HCT116 (cell line): ENCODE results near the gene WSB2. TPM values are rescaled to one million over a fixed set of nuclear protein-coding genes. Genes with fewer than 3 reads are reported as not detected.

Experiments used
- ATAC-seq: fragments of 200-7000 bp; cut with Tn5 transposase; 2 replicates; pipeline ENCODE4 v1.9.1; 2020; ENCODE audit warnings: mild to moderate bottlenecking, moderate library complexity
- BruUV-seq: library from RNA; stranded (reverse); fragments of 400-500 nt; replicated peaks from 2 replicates; lab custom pipeline; 2021; lab: Mats Ljungman, UMichigan
- CTCF ChIA-PET: fragments of 300-600 bp; sonication (Branson Sonifier 250); formaldehyde crosslinking; loops from one replicate; lab custom pipeline; 2021; ENCODE audit warnings: antibody characterized with exemption; lab: Charles Lee
- POLR2A ChIA-PET: fragments of 300-600, 350-600 bp; sonication (Branson Sonifier 250); formaldehyde crosslinking; loops from one replicate; lab custom pipeline; 2021; ENCODE audit warnings: antibody characterized with exemption; lab: Charles Lee
- RAD21 ChIA-PET, 2 experiments: fragments of 300-600 bp; sonication (Branson Sonifier 250); formaldehyde crosslinking; loops; one replicate each; lab custom pipeline; 2023; ENCODE audit warnings: low total read pairs in 2 of 2; ENCODE audit not compliant: uncharacterized antibody in 2 of 2, unreplicated experiment in 2 of 2, low non-redundant PET in 1 of 2; lab: Charles Lee
- DNase-seq: peaks from one replicate; pipeline ENCODE4 v3.0.0-alpha.2; 2010; ENCODE audit warnings: low read depth, low spot score
- H2AFZ ChIP-seq: fragments of 200-600 bp; shearing (Covaris generic), sonication (generic); 2 replicates; pipeline ENCODE4 v1.6.1; 2017; ENCODE audit warnings: low read depth, mixed run types, mixed read lengths, antibody characterized with exemption, low read length; ENCODE audit not compliant: poor library complexity, severe bottlenecking
- H3K27ac ChIP-seq: 2 replicates; pipeline ENCODE4 v1.5.1; 2012; ENCODE audit warnings: low read depth, low read length
- H3K27me3 ChIP-seq: fragments of 200-600 bp; sonication (generic); 2 replicates; pipeline ENCODE4 v1.6.1; 2016; ENCODE audit warnings: mixed run types, low read length, mixed read lengths; ENCODE audit not compliant: insufficient read depth
- H3K36me3 ChIP-seq, 2 experiments: fragments of 200-500 bp in 1 of 2; fragments of 200-600 bp in 1 of 2; sonication (Bioruptor generic) in 1 of 2; sonication (generic) in 1 of 2; 2 replicates each; pipeline versions ENCODE4 v1.5.1 to v1.6.1; 2014 to 2016; ENCODE audit warnings: low read length in 2 of 2, inconsistent platforms in 1 of 2, mixed read lengths in 1 of 2, mixed run types in 1 of 2; ENCODE audit not compliant: insufficient read depth in 2 of 2, control insufficient read depth in 1 of 2
- H3K4me1 ChIP-seq, 2 experiments: fragments of 200-600 bp in 1 of 2; sonication (generic) in 1 of 2; 2 replicates each; pipeline versions ENCODE4 v1.5.1 to v1.6.1; 2012 to 2017; ENCODE audit warnings: low read length in 2 of 2, inconsistent platforms in 1 of 2, mild to moderate bottlenecking in 1 of 2, mixed read lengths in 1 of 2, mixed run types in 1 of 2, moderate library complexity in 1 of 2; ENCODE audit not compliant: insufficient read depth in 2 of 2, control insufficient read depth in 1 of 2
- H3K4me2 ChIP-seq: fragments of 200-600 bp; sonication (generic); 2 replicates; pipeline ENCODE4 v1.6.1; 2017; ENCODE audit warnings: mixed run types, low read length, mixed read lengths
- H3K4me3 ChIP-seq, 2 experiments: fragments of 200-600 bp in 1 of 2; sonication (generic) in 1 of 2; replicated peaks in 1 of 2; 2 replicates each; pipeline ENCODE4 v1.5.1; 2011 to 2016; ENCODE audit warnings: low read length in 2 of 2, control low read depth in 1 of 2, low read depth in 1 of 2, mild to moderate bottlenecking in 1 of 2, mixed read lengths in 1 of 2, mixed run types in 1 of 2
- H3K79me2 ChIP-seq: fragments of 200-600 bp; sonication (generic); 2 replicates; pipeline ENCODE4 v1.6.1; 2017; ENCODE audit warnings: mild to moderate bottlenecking, mixed run types, low read length, moderate library complexity, mixed read lengths; ENCODE audit not compliant: insufficient read depth
- H3K9ac ChIP-seq: fragments of 200-600 bp; sonication (generic); 2 replicates; pipeline ENCODE4 v1.6.1; 2016; ENCODE audit warnings: low read length, mixed read lengths
- H3K9me2 ChIP-seq: fragments of 200-600 bp; sonication (generic), shearing (Covaris generic); 2 replicates; pipeline ENCODE4 v1.6.1; 2017; ENCODE audit warnings: mixed run types, mild to moderate bottlenecking, moderate library complexity; ENCODE audit not compliant: insufficient read depth
- H3K9me3 ChIP-seq, 2 experiments: fragments of 200-500 bp in 1 of 2; fragments of 200-600 bp in 1 of 2; sonication (Bioruptor generic) in 1 of 2; sonication (generic) in 1 of 2; 2 replicates each; pipeline ENCODE4 v1.6.1; 2014 to 2017; ENCODE audit warnings: low read length in 2 of 2, mixed read lengths in 2 of 2, inconsistent platforms in 1 of 2, low read depth in 1 of 2, mild to moderate bottlenecking in 1 of 2, mixed run types in 1 of 2, moderate library complexity in 1 of 2; ENCODE audit not compliant: control insufficient read depth in 1 of 2, insufficient read depth in 1 of 2
- H4K20me1 ChIP-seq: fragments of 200-600 bp; sonication (generic), shearing (Covaris generic); 2 replicates; pipeline ENCODE4 v1.6.1; 2017; ENCODE audit warnings: mixed run types, mild to moderate bottlenecking, moderate library complexity; ENCODE audit not compliant: insufficient read depth
- CEBPB ChIP-seq: IDR thresholded peaks from 2 replicates; pipeline ENCODE4 v1.6.1; 2012; ENCODE audit warnings: low read depth
- EGR1 ChIP-seq: IDR thresholded peaks from 2 replicates; pipeline ENCODE4 v1.6.1; 2012; ENCODE audit warnings: low read depth
- EZH2phosphoT487 ChIP-seq: fragments of 200-600 bp; IDR thresholded peaks from 2 replicates; pipeline ENCODE4 v1.6.1; 2018; ENCODE audit warnings: antibody characterized with exemption, borderline replicate concordance
- JUND ChIP-seq: IDR thresholded peaks from 2 replicates; pipeline ENCODE4 v1.6.1; 2012
- MAX ChIP-seq: IDR thresholded peaks from 2 replicates; pipeline ENCODE4 v1.6.1; 2012
- POLR2A ChIP-seq: IDR thresholded peaks from 2 replicates; pipeline ENCODE4 v1.7.0; 2011; ENCODE audit warnings: borderline replicate concordance; ENCODE audit not compliant: insufficient read depth, insufficient read length; ENCODE audit errors: extremely low read depth
- SIN3A ChIP-seq: IDR thresholded peaks from 2 replicates; pipeline ENCODE4 v1.6.1; 2012; ENCODE audit warnings: low read depth
- SP1 ChIP-seq: IDR thresholded peaks from 2 replicates; pipeline ENCODE4 v1.6.1; 2012; ENCODE audit warnings: low read depth
- SRF ChIP-seq: IDR thresholded peaks from 2 replicates; pipeline ENCODE4 v1.6.1; 2012; ENCODE audit warnings: low read depth
- TCF7L2 ChIP-seq: IDR thresholded peaks from 2 replicates; pipeline ENCODE4 v1.7.0; 2011; ENCODE audit warnings: borderline replicate concordance, inconsistent platforms; ENCODE audit not compliant: insufficient read depth, insufficient read length; ENCODE audit errors: extremely low read depth
- ZBTB33 ChIP-seq: IDR thresholded peaks from 2 replicates; pipeline ENCODE4 v1.6.1; 2011; ENCODE audit warnings: mild to moderate bottlenecking, low read length, moderate library complexity; ENCODE audit not compliant: insufficient replicate concordance; ENCODE audit errors: extremely low read depth
- ZNF274 ChIP-seq: fragments of 200-500 bp; sonication (Bioruptor generic); IDR thresholded peaks from 2 replicates; pipeline ENCODE4 v1.6.1; 2014; ENCODE audit warnings: mild to moderate bottlenecking, low read depth, low read length, inconsistent platforms
- intact Hi-C: fragments of 100-400 bp; cut with micrococcal nuclease; formaldehyde crosslinking; loops from 2 replicates; pipeline ENCODE4 v1.10.0; 2022
- total RNA-seq: library from RNA; stranded (reverse); gene quantifications from one replicate; pipeline ENCODE4 v1.2.1, GENCODE V29; 2021; ENCODE audit not compliant: unreplicated experiment

The WSB2 gene
- total RNA-seq, 1 experiment from 2014 or later = 97.0 TPM

GRCh38 chr12:118029166-118029565 lies 31.8 kb downstream of the WSB2 start:
- ATAC-seq = no peak; the same call in 1 of the 2 replicates
- POLR2A ChIA-PET = no interaction called here
- BruUV-seq = no TSS peak
- intact Hi-C loops = no loop called here
- Histone ChIP-seq H3K36me3 (peaks cover 66 to 68% of the 10 kb centered on the region in 2 experiments), H3K9me2 (no peaks in the 10 kb centered on the region), H2AFZ (no peak overlapping the region), H3K4me1 (peaks cover 0 to 6% of the 10 kb centered on the region in 2 experiments; a peak in 1 of 4 replicates), H3K27me3 (no peaks in the 10 kb centered on the region), H3K27ac (no peak overlapping the region), H3K9ac (no peak overlapping the region), H3K4me2 (no peak overlapping the region)
- TF ChIP-seq MAX (no peak), POLR2A (no peak), ZBTB33 (no peak), CEBPB (no peak), SRF (no peak), EGR1 (no peak), SP1 (no peak), TCF7L2 (no peak), EZH2phosphoT487 (no peak), JUND (no peak), ZNF274 (no peak), SIN3A (no peak)
- TF ChIP-seq, all 23 proteins: peak for 0
- Histone ChIP-seq H4K20me1 (no peaks in the 10 kb centered on the region), H3K9me3 (no peaks in the 10 kb centered on the region), H3K4me3 (no peak overlapping the region), H3K79me2 (peaks cover 3% of the 10 kb centered on the region)
- DNase-seq = no peak
- RAD21 ChIA-PET = no interaction called here
- CTCF ChIA-PET = interaction anchor here (1.3 kb wide), 1 partner anchor 139 kb away, joined by 4 read pairs; no protein-coding TSS in a partner anchor
